GM12865 (cell line): ENCODE results near the gene GIPR.

Experiments
- DNase-seq: peaks from one replicate; pipeline ENCODE4 v3.0.0; 2010; ENCODE audit warnings: low read depth
- H3K4me3 ChIP-seq: 2 replicates; pipeline ENCODE4 v1.5.1; 2011; ENCODE audit warnings: mild to moderate bottlenecking, low read depth, low read length, control low read depth
- TF ChIP-seq, protein P1 (sequence below): IDR thresholded peaks from 2 replicates; pipeline ENCODE4 v1.5.1; 2011; ENCODE audit warnings: low read length, control low read depth, low read depth, inconsistent platforms; ENCODE audit not compliant: insufficient read depth; ENCODE audit errors: missing control alignments

Gene GIPR

GRCh38 chr19:45729800-45730290 is 61.8 kb downstream of the GIPR start:
- H3K4me3 ChIP-seq: peak overlapping the region; percentile 94
- peak; percentile 45 for DNase-seq
- TF ChIP-seq, protein P1, sequence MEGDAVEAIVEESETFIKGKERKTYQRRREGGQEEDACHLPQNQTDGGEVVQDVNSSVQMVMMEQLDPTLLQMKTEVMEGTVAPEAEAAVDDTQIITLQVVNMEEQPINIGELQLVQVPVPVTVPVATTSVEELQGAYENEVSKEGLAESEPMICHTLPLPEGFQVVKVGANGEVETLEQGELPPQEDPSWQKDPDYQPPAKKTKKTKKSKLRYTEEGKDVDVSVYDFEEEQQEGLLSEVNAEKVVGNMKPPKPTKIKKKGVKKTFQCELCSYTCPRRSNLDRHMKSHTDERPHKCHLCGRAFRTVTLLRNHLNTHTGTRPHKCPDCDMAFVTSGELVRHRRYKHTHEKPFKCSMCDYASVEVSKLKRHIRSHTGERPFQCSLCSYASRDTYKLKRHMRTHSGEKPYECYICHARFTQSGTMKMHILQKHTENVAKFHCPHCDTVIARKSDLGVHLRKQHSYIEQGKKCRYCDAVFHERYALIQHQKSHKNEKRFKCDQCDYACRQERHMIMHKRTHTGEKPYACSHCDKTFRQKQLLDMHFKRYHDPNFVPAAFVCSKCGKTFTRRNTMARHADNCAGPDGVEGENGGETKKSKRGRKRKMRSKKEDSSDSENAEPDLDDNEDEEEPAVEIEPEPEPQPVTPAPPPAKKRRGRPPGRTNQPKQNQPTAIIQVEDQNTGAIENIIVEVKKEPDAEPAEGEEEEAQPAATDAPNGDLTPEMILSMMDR: no peak

- H3K4me3 ChIP-seq: peak within 1 kb of the TSS; percentile 94
- peak; percentile 99 for DNase-seq
- TF ChIP-seq, protein P1: peak; percentile 22
These were observed 62.6 kb downstream of the GIPR start, which contains the start of gene FBXO46 for GRCh38 chr19:45730368-45731288. Gene FBXO46, minus strand, starts transcription at chr19:45730896. Its CDS starts 17,401 bp downstream, at chr19:45713495.
